GM12801 (cell line): ENCODE data around the gene MCM3AP.

Experiments used
- CTCF ChIP-seq: IDR thresholded peaks from one replicate; pipeline ENCODE4 v1.5.1; 2011; ENCODE audit warnings: control low read depth; ENCODE audit not compliant: insufficient read length; ENCODE audit errors: extremely low read depth

The MCM3AP gene

GRCh38 chr21:46229133-46229922 is 56.1 kb downstream of the MCM3AP start:
- TF ChIP-seq CTCF = no peak

- TF ChIP-seq CTCF = no peak
These were observed 56.9 kb downstream of the MCM3AP start, which contains the start of gene LSS for GRCh38 chr21:46228345-46229051. LSS (minus strand) TSS chr21:46228774; CDS start chr21:46228745, 29 bp downstream.

GRCh38 chr21:46227811-46228344 is 57.5 kb downstream of the MCM3AP start:
- TF ChIP-seq CTCF = no peak

GRCh38 chr21:46226920-46227599 is 58.4 kb downstream of the MCM3AP start:
- no peak for TF ChIP-seq CTCF

GRCh38 chr21:46226146-46226545 is 59.3 kb downstream of the MCM3AP start:
- TF ChIP-seq CTCF = no peak

GRCh38 chr21:46223217-46223616 is 62.2 kb downstream of the MCM3AP start:
- no peak for TF ChIP-seq CTCF

GRCh38 chr21:46222436-46223116 is 62.8 kb downstream of the MCM3AP start:
- no peak for TF ChIP-seq CTCF
